MM.1S (cell line): ENCODE measurements around the gene DLGAP1.

Experiments used
- DNase-seq: peaks from one replicate; pipeline ENCODE4 v3.0.0-alpha.2; 2015
- H2AFZ ChIP-seq: fragments of 300-600 bp; sonication (generic); 2 replicates; pipeline ENCODE4 v1.6.0; 2016; ENCODE audit warnings: antibody characterized with exemption, low read length
- H3F3A ChIP-seq: fragments of 300-600 bp; sonication (generic); 2 replicates; pipeline ENCODE4 v1.6.1; 2016; ENCODE audit warnings: mild to moderate bottlenecking, antibody characterized with exemption, low read length, moderate library complexity, mixed read lengths; ENCODE audit not compliant: insufficient read depth
- H3K27ac ChIP-seq: fragments of 300-600 bp; sonication (generic); 2 replicates; pipeline ENCODE4 v1.5.1; 2016; ENCODE audit warnings: mild to moderate bottlenecking, low read length
- H3K27me3 ChIP-seq: fragments of 300-600 bp; sonication (generic); replicated peaks from 2 replicates; pipeline ENCODE4 v1.6.0; 2016; ENCODE audit warnings: low read length; ENCODE audit not compliant: insufficient read depth
- H3K36me3 ChIP-seq: fragments of 300-600 bp; sonication (generic); replicated peaks from 2 replicates; pipeline ENCODE4 v1.6.1; 2016; ENCODE audit warnings: mild to moderate bottlenecking, low read length, mixed read lengths; ENCODE audit not compliant: insufficient read depth
- H3K4me1 ChIP-seq: fragments of 300-600 bp; sonication (generic); 2 replicates; pipeline ENCODE4 v1.6.1; 2016; ENCODE audit warnings: low read length, mixed read lengths
- H3K4me2 ChIP-seq: fragments of 300-600 bp; sonication (generic); 2 replicates; pipeline ENCODE4 v1.6.0; 2016; ENCODE audit warnings: low read depth, low read length
- H3K4me3 ChIP-seq: fragments of 300-600 bp; sonication (generic); 2 replicates; pipeline ENCODE4 v1.5.1; 2016; ENCODE audit warnings: low read length, mixed read lengths
- H3K79me2 ChIP-seq: fragments of 300-600 bp; sonication (generic); 2 replicates; pipeline ENCODE4 v1.6.1; 2016; ENCODE audit warnings: mixed run types, low read length, mixed read lengths
- H3K9ac ChIP-seq: fragments of 300-600 bp; sonication (generic); 2 replicates; pipeline ENCODE4 v1.6.1; 2016; ENCODE audit warnings: low read length, mixed read lengths
- H3K9me2 ChIP-seq: fragments of 300-600 bp; sonication (generic); replicated peaks from 2 replicates; pipeline ENCODE4 v1.6.1; 2016; ENCODE audit warnings: mild to moderate bottlenecking, low read length, mixed read lengths; ENCODE audit not compliant: insufficient read depth
- H3K9me3 ChIP-seq: fragments of 300-600 bp; sonication (generic); replicated peaks from 2 replicates; pipeline ENCODE4 v1.6.1; 2016; ENCODE audit warnings: mild to moderate bottlenecking, low read length, mixed read lengths; ENCODE audit not compliant: insufficient read depth
- H4K20me1 ChIP-seq: fragments of 300-600 bp; sonication (generic); 2 replicates; pipeline ENCODE4 v1.6.1; 2016; ENCODE audit warnings: mild to moderate bottlenecking, low read length, moderate library complexity, mixed read lengths; ENCODE audit not compliant: insufficient read depth
- CTCF ChIP-seq: fragments of 300-600 bp; sonication (generic); IDR thresholded peaks from 2 replicates; pipeline ENCODE4 v1.5.1; 2016; ENCODE audit warnings: antibody characterized with exemption, low read length, mixed read lengths
- EZH2 ChIP-seq: fragments of 300-600 bp; sonication (generic); optimal IDR thresholded peaks from 2 replicates; pipeline ENCODE3; 2017; ENCODE audit warnings: low read depth, mild to moderate bottlenecking, antibody characterized with exemption, low read length, mixed read lengths
- EZH2phosphoT487 ChIP-seq: fragments of 300-600 bp; sonication (generic); IDR thresholded peaks from 2 replicates; pipeline ENCODE4 v1.6.1; 2018; ENCODE audit warnings: antibody characterized with exemption, low read length

DLGAP1 gene

GRCh38 chr18:3655254-3656050, 799.7 kb downstream of the DLGAP1 start:
- Histone ChIP-seq H3K4me2 (no peak overlapping the region), H4K20me1 (no peaks in the 10 kb centered on the region), H3K9ac (no peak overlapping the region), H3F3A (no peaks in the 10 kb centered on the region), H2AFZ (no peak overlapping the region), H3K36me3 (no peaks in the 10 kb centered on the region), H3K4me1 (no peaks in the 10 kb centered on the region), H3K27ac (no peak overlapping the region), H3K9me3 (no peaks in the 10 kb centered on the region), H3K79me2 (no peaks in the 10 kb centered on the region), H3K4me3 (no peak overlapping the region), H3K27me3 (no peaks in the 10 kb centered on the region), H3K9me2 (no peaks in the 10 kb centered on the region)
- TF ChIP-seq EZH2 (no peak), CTCF (no peak), EZH2phosphoT487 (no peak)
- DNase-seq: no peak

GRCh38 chr18:3654442-3655253, 800.5 kb downstream of the DLGAP1 start:
- H3K9me3 ChIP-seq: no peaks in the 10 kb centered on the region
- DNase-seq: no peak
- H3K27me3 ChIP-seq: no peaks in the 10 kb centered on the region
- H3K36me3 ChIP-seq: no peaks in the 10 kb centered on the region
- no peaks in the 10 kb centered on the region for H3K4me1 ChIP-seq
- no peak overlapping the region for H3K4me3 ChIP-seq
- no peaks in the 10 kb centered on the region for H4K20me1 ChIP-seq
- H3K27ac ChIP-seq: no peak overlapping the region
- no peak overlapping the region for H3K9ac ChIP-seq
- TF ChIP-seq CTCF (no peak), EZH2phosphoT487 (no peak), EZH2 (no peak)
- no peaks in the 10 kb centered on the region for H3F3A ChIP-seq
- no peaks in the 10 kb centered on the region for H3K79me2 ChIP-seq
- H3K9me2 ChIP-seq: no peaks in the 10 kb centered on the region
- H2AFZ ChIP-seq: no peak overlapping the region
- H3K4me2 ChIP-seq: no peak overlapping the region

DNA sequence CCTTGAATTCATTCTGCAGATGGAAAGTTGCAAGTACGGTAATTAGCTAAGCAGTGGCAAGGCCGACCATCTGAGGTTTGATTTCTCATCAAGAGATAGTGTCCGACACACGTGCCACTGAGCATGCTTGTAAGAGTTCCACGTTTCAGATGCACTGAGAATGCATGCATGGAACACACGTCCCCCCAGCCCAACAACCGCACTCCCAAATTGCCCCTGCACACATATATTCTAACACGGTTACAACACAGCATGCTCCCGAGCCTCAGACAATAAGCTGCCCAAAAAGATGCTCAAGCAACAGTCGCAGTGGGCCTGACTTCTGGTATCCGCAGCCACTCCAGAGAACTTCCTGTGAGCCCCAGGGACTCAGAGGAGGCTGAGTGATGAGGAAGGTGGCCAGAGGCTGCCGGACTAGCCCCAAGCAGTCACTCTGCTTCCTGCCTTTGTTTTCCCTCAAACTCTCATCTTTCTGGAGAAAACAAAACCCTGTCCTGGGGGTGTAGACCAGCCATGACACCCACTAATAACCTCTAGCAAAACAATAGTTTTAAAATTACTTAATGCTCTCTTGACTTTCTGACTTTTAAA, 801.2 kb downstream of the DLGAP1 start:
- Histone ChIP-seq H3K9ac (no peak overlapping the region), H3K27ac (no peak overlapping the region), H3K36me3 (no peaks in the 10 kb centered on the region), H4K20me1 (no peaks in the 10 kb centered on the region), H3F3A (no peaks in the 10 kb centered on the region), H3K4me2 (no peak overlapping the region), H3K9me2 (no peaks in the 10 kb centered on the region), H3K9me3 (no peaks in the 10 kb centered on the region), H2AFZ (no peak overlapping the region), H3K79me2 (no peaks in the 10 kb centered on the region), H3K4me1 (no peaks in the 10 kb centered on the region), H3K27me3 (no peaks in the 10 kb centered on the region), H3K4me3 (no peak overlapping the region)
- TF ChIP-seq EZH2phosphoT487 (no peak), EZH2 (no peak), CTCF (no peak)
- no peak for DNase-seq
